Endothelial cell of umbilical vein (primary cell): ENCODE results near the gene FYN.
"Not testable (repeated sequence)": the region's sequence is repeated elsewhere in the genome, so short reads cannot be mapped to it uniquely, and the experiment has no call there.

Experiments used
- EZH2 ChIP-seq: IDR thresholded peaks from 2 replicates; pipeline ENCODE4 v1.6.1; 2012; ENCODE audit warnings: borderline replicate concordance, low read depth, mild to moderate bottlenecking, moderate library complexity, low read length, inconsistent platforms; ENCODE audit not compliant: severe bottlenecking
- FOS ChIP-seq: IDR thresholded peaks from 2 replicates; pipeline ENCODE4 v1.6.1; 2011; ENCODE audit warnings: mild to moderate bottlenecking, low read length, moderate library complexity, borderline replicate concordance; ENCODE audit not compliant: insufficient read depth
- JUN ChIP-seq: IDR thresholded peaks from 2 replicates; pipeline ENCODE4 v1.6.1; 2011; ENCODE audit warnings: borderline replicate concordance, low read depth; ENCODE audit not compliant: insufficient read length, insufficient read depth
- MYC ChIP-seq: IDR thresholded peaks from one replicate; pipeline ENCODE4 v1.6.1; 2011; ENCODE audit warnings: mild to moderate bottlenecking, low read depth, low read length
- POLR2A ChIP-seq: IDR thresholded peaks from 2 replicates; pipeline ENCODE4 v1.6.1; 2012; ENCODE audit warnings: low read depth, mild to moderate bottlenecking, control low read depth, low read length
- POLR2AphosphoS5 ChIP-seq: IDR thresholded peaks from 2 replicates; pipeline ENCODE4 v1.6.1; 2012; ENCODE audit warnings: low read depth, mild to moderate bottlenecking, control low read depth, low read length, moderate library complexity; ENCODE audit not compliant: insufficient read depth
- TF ChIP-seq, protein P1 (sequence below), 2 donors: IDR thresholded peaks; 1 replicate in 1 of 2; 2 replicates in 1 of 2; pipeline ENCODE4 v1.5.1; 2011; ENCODE audit warnings: low read length in 2 of 2, mild to moderate bottlenecking in 2 of 2, moderate library complexity in 2 of 2, control low read depth in 1 of 2, inconsistent platforms in 1 of 2, low read depth in 1 of 2; ENCODE audit not compliant: insufficient read depth in 1 of 2; ENCODE audit errors: extremely low read depth in 1 of 2

DNA sequence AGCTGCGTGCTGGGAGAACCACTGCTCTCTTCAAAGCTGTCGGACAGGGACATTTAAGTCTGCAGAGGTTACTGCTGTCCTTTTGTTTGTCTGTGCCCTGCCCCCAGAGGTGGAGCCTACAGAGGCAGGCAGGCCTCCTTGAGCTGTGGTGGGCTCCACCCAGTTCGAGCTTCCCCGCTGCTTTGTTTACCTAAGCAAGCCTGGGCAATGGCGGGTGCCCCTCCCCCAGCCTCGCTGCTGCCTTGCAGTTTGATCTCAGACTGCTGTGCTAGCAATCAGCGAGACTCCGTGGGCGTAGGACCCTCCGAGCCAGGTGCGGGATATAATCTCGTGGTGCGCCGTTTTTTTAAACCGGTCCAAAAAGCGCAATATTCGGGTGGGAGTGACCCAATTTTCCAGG is 35.1 kb upstream of the FYN start:
- TF ChIP-seq, protein P1, sequence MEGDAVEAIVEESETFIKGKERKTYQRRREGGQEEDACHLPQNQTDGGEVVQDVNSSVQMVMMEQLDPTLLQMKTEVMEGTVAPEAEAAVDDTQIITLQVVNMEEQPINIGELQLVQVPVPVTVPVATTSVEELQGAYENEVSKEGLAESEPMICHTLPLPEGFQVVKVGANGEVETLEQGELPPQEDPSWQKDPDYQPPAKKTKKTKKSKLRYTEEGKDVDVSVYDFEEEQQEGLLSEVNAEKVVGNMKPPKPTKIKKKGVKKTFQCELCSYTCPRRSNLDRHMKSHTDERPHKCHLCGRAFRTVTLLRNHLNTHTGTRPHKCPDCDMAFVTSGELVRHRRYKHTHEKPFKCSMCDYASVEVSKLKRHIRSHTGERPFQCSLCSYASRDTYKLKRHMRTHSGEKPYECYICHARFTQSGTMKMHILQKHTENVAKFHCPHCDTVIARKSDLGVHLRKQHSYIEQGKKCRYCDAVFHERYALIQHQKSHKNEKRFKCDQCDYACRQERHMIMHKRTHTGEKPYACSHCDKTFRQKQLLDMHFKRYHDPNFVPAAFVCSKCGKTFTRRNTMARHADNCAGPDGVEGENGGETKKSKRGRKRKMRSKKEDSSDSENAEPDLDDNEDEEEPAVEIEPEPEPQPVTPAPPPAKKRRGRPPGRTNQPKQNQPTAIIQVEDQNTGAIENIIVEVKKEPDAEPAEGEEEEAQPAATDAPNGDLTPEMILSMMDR (IDR thresholded peaks at IDR 0.05; ENCODE audit: extremely low read depth in 1 of 2, insufficient read depth in 1 of 2, low read depth in 1 of 2, low read length in 2 of 2): not testable (repeated sequence)
- not testable (repeated sequence) for TF ChIP-seq POLR2A, EZH2, MYC, POLR2AphosphoS5, JUN, FOS
